ENCODE measurements around the gene MNDA.

Gene MNDA

GRCh38 chr1:158819461-158820443, 11.4 kb upstream of the MNDA start:
- H3K27me3 Mint-ChIP-seq (ENCODE audit: low read depth), result no peaks in the 10 kb centered on the region

GRCh38 chr1:158821723-158822122, 9.4 kb upstream of the MNDA start:
- H3K4me1 Mint-ChIP-seq, result no peaks in the 10 kb centered on the region
- TF ChIP-seq CTCF (IDR thresholded peaks at IDR 0.05; ENCODE audit: unreplicated experiment in 3 of 3), result no peak
- H3K4me3 Mint-ChIP-seq, result no peak overlapping the region
- H3K9me3 Mint-ChIP-seq, result peaks cover 2% of the 10 kb centered on the region
- no peaks in the 10 kb centered on the region for H3K36me3 Mint-ChIP-seq (ENCODE audit: low read depth)
- no peak overlapping the region for H3K27ac Mint-ChIP-seq
- H3K27me3 Mint-ChIP-seq (ENCODE audit: low read depth), result no peaks in the 10 kb centered on the region

More at GRCh38 chr1:158819461-158820443, 11.4 kb upstream of the MNDA start:
- Mint-ChIP-seq H3K27ac (peak overlapping the region in 1 of 3 experiments; percentile 20), H3K4me1 (no peaks in the 10 kb centered on the region), H3K4me3 (no peak overlapping the region), H3K36me3 (ENCODE audit: low read depth) (no peaks in the 10 kb centered on the region), H3K9me3 (no peaks in the 10 kb centered on the region)
- TF ChIP-seq CTCF (IDR thresholded peaks at IDR 0.05; ENCODE audit: unreplicated experiment in 3 of 3), result no peak

GRCh38 chr1:158830074-158830677, 975 bp upstream of the MNDA start:
- peaks cover 12% of the 10 kb centered on the region for H3K9me3 Mint-ChIP-seq
- no peaks in the 10 kb centered on the region for H3K4me1 Mint-ChIP-seq
- H3K27ac Mint-ChIP-seq, result no peak overlapping the region
- no peak overlapping the region for H3K4me3 Mint-ChIP-seq
- H3K27me3 Mint-ChIP-seq (ENCODE audit: low read depth), result no peaks in the 10 kb centered on the region
- TF ChIP-seq CTCF (IDR thresholded peaks at IDR 0.05; ENCODE audit: unreplicated experiment in 3 of 3), result no peak
- no peaks in the 10 kb centered on the region for H3K36me3 Mint-ChIP-seq (ENCODE audit: low read depth)

- no peak overlapping the region for H3K27ac Mint-ChIP-seq
- TF ChIP-seq CTCF (IDR thresholded peaks at IDR 0.05; ENCODE audit: unreplicated experiment in 3 of 3), result no peak
- no peak overlapping the region for H3K4me3 Mint-ChIP-seq
- peaks cover 7% of the 10 kb centered on the region for H3K9me3 Mint-ChIP-seq
- H3K4me1 Mint-ChIP-seq, result no peaks in the 10 kb centered on the region
- no peaks in the 10 kb centered on the region for H3K27me3 Mint-ChIP-seq (ENCODE audit: low read depth)
- no peaks in the 10 kb centered on the region for H3K36me3 Mint-ChIP-seq (ENCODE audit: low read depth)
These were observed 2.1 kb downstream of the MNDA start for GRCh38 chr1:158833264-158833663.

GRCh38 chr1:158836038-158836437, 4.9 kb downstream of the MNDA start:
- H3K4me3 Mint-ChIP-seq, result no peak overlapping the region
- TF ChIP-seq CTCF (IDR thresholded peaks at IDR 0.05; ENCODE audit: unreplicated experiment in 3 of 3), result no peak
- H3K27ac Mint-ChIP-seq, result no peak overlapping the region
- H3K27me3 Mint-ChIP-seq (ENCODE audit: low read depth), result no peaks in the 10 kb centered on the region
- H3K4me1 Mint-ChIP-seq, result no peaks in the 10 kb centered on the region
- no peaks in the 10 kb centered on the region for H3K9me3 Mint-ChIP-seq
- no peaks in the 10 kb centered on the region for H3K36me3 Mint-ChIP-seq (ENCODE audit: low read depth)
